Measurements from ENCODE around the gene OR2J2.

DNA sequence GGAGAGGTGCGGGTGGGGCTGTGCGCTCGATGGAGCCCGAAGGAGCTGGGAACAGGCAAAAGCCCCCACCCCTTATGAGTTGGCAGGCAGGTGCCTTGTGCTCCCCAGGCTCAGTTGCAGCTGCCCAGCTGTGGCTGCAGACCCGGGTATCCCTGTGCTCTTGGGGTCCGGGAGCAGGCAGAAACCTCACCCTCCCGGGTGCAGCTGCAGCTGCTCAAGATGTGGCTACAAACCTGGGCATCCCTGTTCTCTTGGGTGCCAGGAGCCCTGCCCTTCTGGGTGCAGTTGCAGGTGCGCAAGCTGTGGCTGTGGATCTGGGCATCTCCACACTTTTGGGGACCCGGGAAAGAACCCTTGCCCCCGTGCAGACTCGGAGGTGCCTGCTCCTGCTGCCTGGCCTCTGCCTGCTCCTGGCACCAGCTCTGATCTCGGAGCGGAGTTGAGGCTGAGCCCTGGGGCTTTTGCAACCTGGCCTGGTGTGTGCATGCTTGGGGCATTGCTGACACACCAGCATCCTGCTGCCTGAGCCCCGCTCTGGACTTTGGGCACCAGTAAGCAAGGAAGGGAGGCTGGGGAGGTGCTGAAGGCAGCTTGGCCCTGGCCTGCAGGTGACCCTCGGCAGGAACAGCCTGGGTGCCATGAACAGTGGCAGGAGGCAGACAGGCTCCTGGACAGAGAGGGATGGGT is 41.2 kb upstream of the OR2J2 start:
- no peak for TF ChIP-seq POLR2A (IDR thresholded peaks at IDR 0.05)
- no peak for TF ChIP-seq POLR2AphosphoS5 (IDR thresholded peaks at IDR 0.05)
- TF ChIP-seq, protein P1, sequence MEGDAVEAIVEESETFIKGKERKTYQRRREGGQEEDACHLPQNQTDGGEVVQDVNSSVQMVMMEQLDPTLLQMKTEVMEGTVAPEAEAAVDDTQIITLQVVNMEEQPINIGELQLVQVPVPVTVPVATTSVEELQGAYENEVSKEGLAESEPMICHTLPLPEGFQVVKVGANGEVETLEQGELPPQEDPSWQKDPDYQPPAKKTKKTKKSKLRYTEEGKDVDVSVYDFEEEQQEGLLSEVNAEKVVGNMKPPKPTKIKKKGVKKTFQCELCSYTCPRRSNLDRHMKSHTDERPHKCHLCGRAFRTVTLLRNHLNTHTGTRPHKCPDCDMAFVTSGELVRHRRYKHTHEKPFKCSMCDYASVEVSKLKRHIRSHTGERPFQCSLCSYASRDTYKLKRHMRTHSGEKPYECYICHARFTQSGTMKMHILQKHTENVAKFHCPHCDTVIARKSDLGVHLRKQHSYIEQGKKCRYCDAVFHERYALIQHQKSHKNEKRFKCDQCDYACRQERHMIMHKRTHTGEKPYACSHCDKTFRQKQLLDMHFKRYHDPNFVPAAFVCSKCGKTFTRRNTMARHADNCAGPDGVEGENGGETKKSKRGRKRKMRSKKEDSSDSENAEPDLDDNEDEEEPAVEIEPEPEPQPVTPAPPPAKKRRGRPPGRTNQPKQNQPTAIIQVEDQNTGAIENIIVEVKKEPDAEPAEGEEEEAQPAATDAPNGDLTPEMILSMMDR (IDR thresholded peaks at IDR 0.05), result no peak
- no peak for TF ChIP-seq EP300 (IDR thresholded peaks at IDR 0.05; ENCODE audit: low read depth)

Data from transverse colon (tissue), 4 donors.